T-helper 17 cell (primary cell): ENCODE measurements around the gene CNKSR2. TPM values are rescaled to one million over a fixed set of nuclear protein-coding genes. Genes with fewer than 3 reads are reported as not detected.

Source experiments
- ATAC-seq: fragments of 150-1000 bp; cut with Tn5 transposase; 2 replicates; pipeline ENCODE4 v1.10.0; 2021; ENCODE audit warnings: mild to moderate bottlenecking, moderate library complexity
- DNase-seq, 3 donors: peaks; one replicate each; pipeline versions ENCODE4 v3.0.0 to v3.0.0-alpha.2; 2020 to 2021
- H3K9me3 ChIP-seq: one replicate; pipeline ENCODE4 v1.7.0; 2013; ENCODE audit warnings: low read length, mild to moderate bottlenecking; ENCODE audit not compliant: control insufficient read depth, poor library complexity, severe bottlenecking
- H3K27ac Mint-ChIP-seq: one replicate; pipeline ENCODE4 v1.8.0; 2022; ENCODE audit warnings: mild to moderate bottlenecking, moderate library complexity, mixed read lengths
- H3K27me3 Mint-ChIP-seq: one replicate; pipeline ENCODE4 v1.8.0; 2022; ENCODE audit warnings: mixed read lengths
- H3K36me3 Mint-ChIP-seq: one replicate; pipeline ENCODE4 v1.8.0; 2022; ENCODE audit warnings: low read depth, mixed read lengths
- H3K4me1 Mint-ChIP-seq: one replicate; pipeline ENCODE4 v1.8.0; 2022; ENCODE audit warnings: mild to moderate bottlenecking, mixed read lengths
- H3K4me3 Mint-ChIP-seq: one replicate; pipeline ENCODE4 v1.8.0; 2022; ENCODE audit warnings: mild to moderate bottlenecking, moderate library complexity, mixed read lengths
- total RNA-seq, 4 donors: library from RNA in 2 of 4; stranded (reverse) in 2 of 4; gene quantifications; one replicate each; pipeline ENCODE4 v1.2.3 and lab custom pipeline; 2022 to 2026

The CNKSR2 gene
- total RNA-seq, 2 donors from 2014 or later = 3.6 to 4.4 TPM

GRCh38 chrX:21394792-21395191 is 20.6 kb downstream of the CNKSR2 start:
- no peaks in the 10 kb centered on the region for H3K9me3 ChIP-seq
- Mint-ChIP-seq H3K27me3 (no peaks in the 10 kb centered on the region), H3K4me1 (no peaks in the 10 kb centered on the region), H3K27ac (no peak overlapping the region), H3K36me3 (no peaks in the 10 kb centered on the region), H3K4me3 (no peak overlapping the region)
- ATAC-seq (no peak), DNase-seq (no peak)

- ATAC-seq = no peak
- H3K36me3 Mint-ChIP-seq = no peaks in the 10 kb centered on the region
- H3K27ac Mint-ChIP-seq = no peak overlapping the region
- DNase-seq = no peak
- no peak overlapping the region for H3K4me3 Mint-ChIP-seq
- no peaks in the 10 kb centered on the region for H3K9me3 ChIP-seq
- no peaks in the 10 kb centered on the region for H3K4me1 Mint-ChIP-seq
- no peaks in the 10 kb centered on the region for H3K27me3 Mint-ChIP-seq
Measured at GRCh38 chrX:21398426-21398825, 24.2 kb downstream of the CNKSR2 start.

GRCh38 chrX:21400408-21401121 is 26.3 kb downstream of the CNKSR2 start:
- Mint-ChIP-seq H3K27ac (no peak overlapping the region), H3K4me1 (no peaks in the 10 kb centered on the region), H3K4me3 (no peak overlapping the region), H3K27me3 (no peaks in the 10 kb centered on the region), H3K36me3 (no peaks in the 10 kb centered on the region)
- DNase-seq (no peak), ATAC-seq (no peak)
- no peaks in the 10 kb centered on the region for H3K9me3 ChIP-seq

GRCh38 chrX:21408307-21408706 is 34.1 kb downstream of the CNKSR2 start:
- ATAC-seq (no peak), DNase-seq (no peak)
- Mint-ChIP-seq H3K4me3 (no peak overlapping the region), H3K27me3 (no peaks in the 10 kb centered on the region), H3K27ac (no peak overlapping the region), H3K4me1 (peaks cover 2% of the 10 kb centered on the region), H3K36me3 (no peaks in the 10 kb centered on the region)
- no peaks in the 10 kb centered on the region for H3K9me3 ChIP-seq

GRCh38 chrX:21408788-21409187 is 34.6 kb downstream of the CNKSR2 start:
- H3K9me3 ChIP-seq = no peaks in the 10 kb centered on the region
- no peaks in the 10 kb centered on the region for H3K27me3 Mint-ChIP-seq
- H3K36me3 Mint-ChIP-seq = peaks cover 2% of the 10 kb centered on the region
- DNase-seq (no peak), ATAC-seq (no peak)
- H3K4me3 Mint-ChIP-seq = no peak overlapping the region
- peaks cover 4% of the 10 kb centered on the region for H3K4me1 Mint-ChIP-seq
- no peak overlapping the region for H3K27ac Mint-ChIP-seq

GRCh38 chrX:21412029-21412428 is 37.8 kb downstream of the CNKSR2 start:
- Mint-ChIP-seq H3K27ac (no peak overlapping the region), H3K4me1 (peaks cover 4% of the 10 kb centered on the region), H3K36me3 (peaks cover 2% of the 10 kb centered on the region), H3K27me3 (no peaks in the 10 kb centered on the region), H3K4me3 (no peak overlapping the region)
- no peaks in the 10 kb centered on the region for H3K9me3 ChIP-seq
- ATAC-seq = no peak
- DNase-seq = no peak

- ATAC-seq (no peak), DNase-seq (no peak)
- Mint-ChIP-seq H3K27me3 (no peaks in the 10 kb centered on the region), H3K36me3 (peaks cover 2% of the 10 kb centered on the region), H3K27ac (no peak overlapping the region), H3K4me3 (no peak overlapping the region), H3K4me1 (peaks cover 4% of the 10 kb centered on the region)
- no peaks in the 10 kb centered on the region for H3K9me3 ChIP-seq
Measured at GRCh38 chrX:21412883-21413282, 38.7 kb downstream of the CNKSR2 start.

- H3K4me3 Mint-ChIP-seq = no peak overlapping the region
- peaks cover 5% of the 10 kb centered on the region for H3K4me1 Mint-ChIP-seq
- no peaks in the 10 kb centered on the region for H3K9me3 ChIP-seq
- no peaks in the 10 kb centered on the region for H3K27me3 Mint-ChIP-seq
- H3K27ac Mint-ChIP-seq = no peak overlapping the region
- ATAC-seq (no peak), DNase-seq (no peak)
- H3K36me3 Mint-ChIP-seq = no peaks in the 10 kb centered on the region
Measured at GRCh38 chrX:21427086-21427485, 52.9 kb downstream of the CNKSR2 start.

- no peak for DNase-seq
Measured at GRCh38 chrX:21437036-21437435, 62.8 kb downstream of the CNKSR2 start.

GRCh38 chrX:21438792-21439191 is 64.6 kb downstream of the CNKSR2 start:
- H3K36me3 Mint-ChIP-seq = no peaks in the 10 kb centered on the region
- DNase-seq = no peak
- peaks cover 7% of the 10 kb centered on the region for H3K4me1 Mint-ChIP-seq
- H3K4me3 Mint-ChIP-seq = peak overlapping the region; percentile 81
- peak; percentile 60 for ATAC-seq
- H3K27me3 Mint-ChIP-seq = no peaks in the 10 kb centered on the region
- peak overlapping the region; percentile 51 for H3K27ac Mint-ChIP-seq
- H3K9me3 ChIP-seq = no peaks in the 10 kb centered on the region

More at GRCh38 chrX:21437036-21437435, 62.8 kb downstream of the CNKSR2 start:
- Mint-ChIP-seq H3K4me3 (no peak overlapping the region), H3K36me3 (no peaks in the 10 kb centered on the region), H3K27ac (no peak overlapping the region), H3K4me1 (peaks cover 7% of the 10 kb centered on the region), H3K27me3 (no peaks in the 10 kb centered on the region)
- no peak for ATAC-seq
- H3K9me3 ChIP-seq = no peaks in the 10 kb centered on the region

- DNase-seq (no peak), ATAC-seq (no peak)
- no peaks in the 10 kb centered on the region for H3K9me3 ChIP-seq
- Mint-ChIP-seq H3K4me3 (no peak overlapping the region), H3K4me1 (peaks cover 7% of the 10 kb centered on the region), H3K27ac (no peak overlapping the region), H3K36me3 (no peaks in the 10 kb centered on the region), H3K27me3 (no peaks in the 10 kb centered on the region)
Measured at GRCh38 chrX:21440911-21441310, 66.7 kb downstream of the CNKSR2 start.

GRCh38 chrX:21457718-21458117 is 83.5 kb downstream of the CNKSR2 start:
- Mint-ChIP-seq H3K27me3 (no peaks in the 10 kb centered on the region), H3K27ac (no peak overlapping the region), H3K36me3 (no peaks in the 10 kb centered on the region), H3K4me1 (peaks cover 14% of the 10 kb centered on the region), H3K4me3 (no peak overlapping the region)
- H3K9me3 ChIP-seq = no peaks in the 10 kb centered on the region
- ATAC-seq = no peak
- DNase-seq = no peak

GRCh38 chrX:21469071-21469470 is 94.9 kb downstream of the CNKSR2 start:
- H3K4me3 Mint-ChIP-seq = no peak overlapping the region
- no peak for ATAC-seq
- H3K27me3 Mint-ChIP-seq = no peaks in the 10 kb centered on the region
- no peaks in the 10 kb centered on the region for H3K36me3 Mint-ChIP-seq
- no peaks in the 10 kb centered on the region for H3K9me3 ChIP-seq
- DNase-seq = no peak
- H3K4me1 Mint-ChIP-seq = no peaks in the 10 kb centered on the region
- no peak overlapping the region for H3K27ac Mint-ChIP-seq

GRCh38 chrX:21476909-21477308 is 102.7 kb downstream of the CNKSR2 start:
- Mint-ChIP-seq H3K27me3 (no peaks in the 10 kb centered on the region), H3K36me3 (no peaks in the 10 kb centered on the region), H3K4me3 (no peak overlapping the region), H3K4me1 (no peaks in the 10 kb centered on the region), H3K27ac (no peak overlapping the region)
- no peaks in the 10 kb centered on the region for H3K9me3 ChIP-seq
- no peak for DNase-seq
- no peak for ATAC-seq
